IMR-90 (cell line): ENCODE data around the gene ARFIP2. TPM values are rescaled to one million over a fixed set of nuclear protein-coding genes. Genes with fewer than 3 reads are reported as not detected.

Experiments used
- MXI1 ChIP-seq: IDR thresholded peaks from 2 replicates; pipeline ENCODE4 v1.6.1; 2012; ENCODE audit warnings: low read depth, mild to moderate bottlenecking, low read length, moderate library complexity, borderline replicate concordance
- polyA plus RNA-seq, 3 experiments: library from polyadenylated mRNA; depleted of rRNA; stranded (reverse); fragments of >200 nt; gene quantifications; 2 replicates each; pipeline ENCODE4 v1.2.3, GENCODE V29; 2012; ENCODE audit warnings: low replicate concordance in 1 of 3
- total RNA-seq: library from RNA; depleted of rRNA; stranded (reverse); fragments of >200 nt; gene quantifications from 2 replicates; pipeline ENCODE4 v1.2.3, GENCODE V29; 2012
- TF ChIP-seq, protein P1 (sequence below): conservative IDR thresholded peaks from 2 replicates; pipeline ENCODE4 v1.5.1; 2012; ENCODE audit warnings: mild to moderate bottlenecking, low read depth, low read length, improper control_type of control experiment
- TF ChIP-seq, protein P2 (sequence below): fragments of 150-350 bp; IDR thresholded peaks from 2 replicates; pipeline ENCODE4 v1.6.1; 2016; ENCODE audit warnings: low read depth, mild to moderate bottlenecking, low read length, moderate library complexity, borderline replicate concordance

The ARFIP2 gene
- total and polyA plus RNA-seq, 2 of the 4 experiments (the other 2 are of a cell fraction), result 84.4 to 93.9 TPM

- TF ChIP-seq, protein P1, sequence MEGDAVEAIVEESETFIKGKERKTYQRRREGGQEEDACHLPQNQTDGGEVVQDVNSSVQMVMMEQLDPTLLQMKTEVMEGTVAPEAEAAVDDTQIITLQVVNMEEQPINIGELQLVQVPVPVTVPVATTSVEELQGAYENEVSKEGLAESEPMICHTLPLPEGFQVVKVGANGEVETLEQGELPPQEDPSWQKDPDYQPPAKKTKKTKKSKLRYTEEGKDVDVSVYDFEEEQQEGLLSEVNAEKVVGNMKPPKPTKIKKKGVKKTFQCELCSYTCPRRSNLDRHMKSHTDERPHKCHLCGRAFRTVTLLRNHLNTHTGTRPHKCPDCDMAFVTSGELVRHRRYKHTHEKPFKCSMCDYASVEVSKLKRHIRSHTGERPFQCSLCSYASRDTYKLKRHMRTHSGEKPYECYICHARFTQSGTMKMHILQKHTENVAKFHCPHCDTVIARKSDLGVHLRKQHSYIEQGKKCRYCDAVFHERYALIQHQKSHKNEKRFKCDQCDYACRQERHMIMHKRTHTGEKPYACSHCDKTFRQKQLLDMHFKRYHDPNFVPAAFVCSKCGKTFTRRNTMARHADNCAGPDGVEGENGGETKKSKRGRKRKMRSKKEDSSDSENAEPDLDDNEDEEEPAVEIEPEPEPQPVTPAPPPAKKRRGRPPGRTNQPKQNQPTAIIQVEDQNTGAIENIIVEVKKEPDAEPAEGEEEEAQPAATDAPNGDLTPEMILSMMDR, result no peak
- TF ChIP-seq, protein P2, sequence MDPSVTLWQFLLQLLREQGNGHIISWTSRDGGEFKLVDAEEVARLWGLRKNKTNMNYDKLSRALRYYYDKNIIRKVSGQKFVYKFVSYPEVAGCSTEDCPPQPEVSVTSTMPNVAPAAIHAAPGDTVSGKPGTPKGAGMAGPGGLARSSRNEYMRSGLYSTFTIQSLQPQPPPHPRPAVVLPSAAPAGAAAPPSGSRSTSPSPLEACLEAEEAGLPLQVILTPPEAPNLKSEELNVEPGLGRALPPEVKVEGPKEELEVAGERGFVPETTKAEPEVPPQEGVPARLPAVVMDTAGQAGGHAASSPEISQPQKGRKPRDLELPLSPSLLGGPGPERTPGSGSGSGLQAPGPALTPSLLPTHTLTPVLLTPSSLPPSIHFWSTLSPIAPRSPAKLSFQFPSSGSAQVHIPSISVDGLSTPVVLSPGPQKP, result no peak
- no peak for TF ChIP-seq MXI1
Measured at GRCh38 chr11:6472934-6473333, 8.2 kb downstream of the ARFIP2 start (continued).
